ENCODE data around the gene SCYGR1. TPM values are rescaled to one million over a fixed set of nuclear protein-coding genes. Genes with fewer than 3 reads are reported as not detected.
"Not testable (repeated sequence)": the region's sequence is repeated elsewhere in the genome, so short reads cannot be mapped to it uniquely, and the experiment has no call there.

Gene SCYGR1
- total RNA-seq, 4 donors from 2014 or later, result not detected

DNA sequence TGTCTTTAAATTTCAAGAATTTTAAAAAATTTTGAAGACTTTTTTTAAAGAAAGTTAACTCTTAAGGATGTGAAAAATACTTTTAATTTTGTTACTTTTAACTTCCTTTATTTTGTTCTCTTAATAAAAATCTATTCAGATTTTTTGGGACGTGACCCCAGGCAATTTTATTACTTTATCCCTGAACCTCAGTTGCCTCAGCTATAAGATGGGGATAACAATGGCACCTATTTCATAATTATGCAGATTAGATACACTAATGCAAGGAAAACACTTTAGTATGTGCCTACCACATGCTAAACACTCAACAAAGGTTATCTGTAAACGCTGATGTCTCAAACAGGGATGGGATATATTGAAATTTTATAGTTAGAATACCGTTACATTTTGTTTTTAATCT, 1.5 kb upstream of the SCYGR1 start:
- no peaks in the 10 kb centered on the region for H3K36me3 ChIP-seq
- in situ Hi-C loops (cut with MboI; ENCODE audit: low sequenced_read_pairs in 4 of 4) (no loop called here), intact Hi-C loops (cut with DNase I; ENCODE audit: low total_unique reads) (no loop called here)
- ATAC-seq, result no peak
- H3K27me3 ChIP-seq, result peaks cover 0 to 9% (median 4%) of the 10 kb centered on the region in 3 donors
- no peaks in the 10 kb centered on the region for H3K4me1 ChIP-seq
- DNase-seq, result no peak
- H3K4me3 ChIP-seq, result no peak overlapping the region
- H3K9me3 ChIP-seq, result no peaks in the 10 kb centered on the region
- TF ChIP-seq POLR2A (IDR thresholded peaks at IDR 0.05), result no peak
- TF ChIP-seq, protein P1, sequence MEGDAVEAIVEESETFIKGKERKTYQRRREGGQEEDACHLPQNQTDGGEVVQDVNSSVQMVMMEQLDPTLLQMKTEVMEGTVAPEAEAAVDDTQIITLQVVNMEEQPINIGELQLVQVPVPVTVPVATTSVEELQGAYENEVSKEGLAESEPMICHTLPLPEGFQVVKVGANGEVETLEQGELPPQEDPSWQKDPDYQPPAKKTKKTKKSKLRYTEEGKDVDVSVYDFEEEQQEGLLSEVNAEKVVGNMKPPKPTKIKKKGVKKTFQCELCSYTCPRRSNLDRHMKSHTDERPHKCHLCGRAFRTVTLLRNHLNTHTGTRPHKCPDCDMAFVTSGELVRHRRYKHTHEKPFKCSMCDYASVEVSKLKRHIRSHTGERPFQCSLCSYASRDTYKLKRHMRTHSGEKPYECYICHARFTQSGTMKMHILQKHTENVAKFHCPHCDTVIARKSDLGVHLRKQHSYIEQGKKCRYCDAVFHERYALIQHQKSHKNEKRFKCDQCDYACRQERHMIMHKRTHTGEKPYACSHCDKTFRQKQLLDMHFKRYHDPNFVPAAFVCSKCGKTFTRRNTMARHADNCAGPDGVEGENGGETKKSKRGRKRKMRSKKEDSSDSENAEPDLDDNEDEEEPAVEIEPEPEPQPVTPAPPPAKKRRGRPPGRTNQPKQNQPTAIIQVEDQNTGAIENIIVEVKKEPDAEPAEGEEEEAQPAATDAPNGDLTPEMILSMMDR (IDR thresholded peaks at IDR 0.05 in 4 of 5, conservative IDR thresholded peaks at IDR 0.05 in 1 of 5), result no peak
- no peak overlapping the region for H3K27ac ChIP-seq

DNA sequence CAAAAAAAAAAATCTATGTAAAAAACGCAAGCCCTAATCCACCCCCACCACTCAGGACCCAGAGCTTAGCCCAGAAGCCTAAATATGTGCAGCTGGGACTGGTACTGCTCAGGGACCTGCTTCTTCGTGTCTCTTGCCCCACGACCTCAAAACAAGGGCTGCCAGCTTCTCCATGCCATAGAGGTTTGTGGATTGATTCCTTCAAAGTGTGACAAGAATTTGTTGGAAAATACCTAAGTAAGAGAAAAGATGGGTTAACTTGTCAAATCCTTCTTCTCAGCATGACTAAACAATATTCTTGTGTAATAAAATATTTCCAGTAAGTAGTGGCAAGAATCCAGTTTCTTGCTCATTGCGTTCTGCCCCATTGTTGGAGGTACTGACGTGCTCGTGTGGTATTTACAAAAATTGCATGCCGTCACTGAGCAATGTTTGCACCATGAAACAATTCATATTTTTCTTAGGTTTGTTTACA, 825 bp upstream of the SCYGR1 start:
- intact Hi-C loops (cut with DNase I; ENCODE audit: low total_unique reads), result no loop called here
- ATAC-seq, result no peak
- no peak for TF ChIP-seq POLR2A (IDR thresholded peaks at IDR 0.05)
- TF ChIP-seq, protein P1 (IDR thresholded peaks at IDR 0.05 in 4 of 5, conservative IDR thresholded peaks at IDR 0.05 in 1 of 5), result no peak
- no peak overlapping the region for H3K4me3 ChIP-seq
- H3K27ac ChIP-seq, result no peak overlapping the region
- no peaks in the 10 kb centered on the region for H3K9me3 ChIP-seq
- no peaks in the 10 kb centered on the region for H3K4me1 ChIP-seq
- H3K36me3 ChIP-seq, result no peaks in the 10 kb centered on the region
- in situ Hi-C loops (cut with MboI; ENCODE audit: low sequenced_read_pairs in 4 of 4), result no loop called here
- peaks cover 0 to 12% (median 9%) of the 10 kb centered on the region in 3 donors for H3K27me3 ChIP-seq
- no peak for DNase-seq

DNA sequence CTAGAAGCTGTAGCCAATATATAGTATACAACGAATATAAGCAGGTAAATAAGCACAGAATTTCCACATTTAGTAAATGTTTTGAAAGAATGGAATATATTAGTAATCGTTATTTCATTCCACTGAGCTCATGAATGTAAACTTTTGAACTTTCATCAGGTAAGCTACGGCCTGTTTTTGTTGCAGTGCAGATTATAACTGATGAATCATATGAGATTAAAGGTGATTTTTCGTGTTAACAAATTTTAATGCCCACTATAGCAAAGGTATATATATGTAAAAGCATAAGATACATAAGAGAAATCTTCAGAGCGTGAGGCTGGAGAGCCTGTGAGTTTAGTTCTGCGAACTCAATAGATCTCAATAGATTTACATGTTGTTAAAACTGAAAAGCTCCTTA, 1.1 kb downstream of the SCYGR1 start:
- H3K4me3 ChIP-seq, result no peak overlapping the region
- no peaks in the 10 kb centered on the region for H3K36me3 ChIP-seq
- no peaks in the 10 kb centered on the region for H3K9me3 ChIP-seq
- no peak overlapping the region for H3K27ac ChIP-seq
- in situ Hi-C loops (cut with MboI; ENCODE audit: low sequenced_read_pairs in 4 of 4) (no loop called here), intact Hi-C loops (cut with DNase I; ENCODE audit: low total_unique reads) (no loop called here)
- H3K27me3 ChIP-seq, result peaks cover 0 to 12% (median 9%) of the 10 kb centered on the region in 3 donors
- TF ChIP-seq, protein P1 (IDR thresholded peaks at IDR 0.05 in 4 of 5, conservative IDR thresholded peaks at IDR 0.05 in 1 of 5), result no peak
- no peak for TF ChIP-seq POLR2A (IDR thresholded peaks at IDR 0.05)
- DNase-seq (no peak), ATAC-seq (no peak)
- H3K4me1 ChIP-seq, result no peaks in the 10 kb centered on the region

DNA sequence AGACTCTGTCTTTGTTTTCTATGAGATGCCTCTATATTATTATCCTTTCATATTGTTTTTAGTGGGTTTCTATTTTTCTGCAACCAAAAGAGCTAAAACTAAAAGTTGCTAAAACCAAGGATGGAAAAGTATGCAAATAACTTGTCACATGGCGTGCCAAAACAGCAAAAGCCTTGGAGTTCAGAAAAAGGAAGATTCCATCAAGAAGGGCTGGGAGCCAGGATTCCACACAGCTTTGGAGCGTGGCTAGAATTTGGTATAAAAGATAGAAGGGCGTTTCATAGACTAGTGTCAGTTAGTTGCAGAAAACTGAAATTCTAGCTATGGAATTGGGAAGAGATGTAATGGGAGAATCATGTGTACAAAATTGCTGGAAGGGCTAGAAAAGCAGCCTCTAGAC, 4.1 kb downstream of the SCYGR1 start:
- H3K4me3 ChIP-seq, result no peak overlapping the region
- DNase-seq (no peak), ATAC-seq (no peak)
- in situ Hi-C loops (cut with MboI; ENCODE audit: low sequenced_read_pairs in 4 of 4) (no loop called here), intact Hi-C loops (cut with DNase I; ENCODE audit: low total_unique reads) (no loop called here)
- no peaks in the 10 kb centered on the region for H3K9me3 ChIP-seq
- H3K36me3 ChIP-seq, result no peaks in the 10 kb centered on the region
- H3K27ac ChIP-seq, result no peak overlapping the region
- TF ChIP-seq, protein P1 (IDR thresholded peaks at IDR 0.05 in 4 of 5, conservative IDR thresholded peaks at IDR 0.05 in 1 of 5), result no peak
- TF ChIP-seq POLR2A (IDR thresholded peaks at IDR 0.05), result no peak
- H3K27me3 ChIP-seq, result peaks cover 0 to 12% (median 9%) of the 10 kb centered on the region in 3 donors
- H3K4me1 ChIP-seq, result no peaks in the 10 kb centered on the region

DNA sequence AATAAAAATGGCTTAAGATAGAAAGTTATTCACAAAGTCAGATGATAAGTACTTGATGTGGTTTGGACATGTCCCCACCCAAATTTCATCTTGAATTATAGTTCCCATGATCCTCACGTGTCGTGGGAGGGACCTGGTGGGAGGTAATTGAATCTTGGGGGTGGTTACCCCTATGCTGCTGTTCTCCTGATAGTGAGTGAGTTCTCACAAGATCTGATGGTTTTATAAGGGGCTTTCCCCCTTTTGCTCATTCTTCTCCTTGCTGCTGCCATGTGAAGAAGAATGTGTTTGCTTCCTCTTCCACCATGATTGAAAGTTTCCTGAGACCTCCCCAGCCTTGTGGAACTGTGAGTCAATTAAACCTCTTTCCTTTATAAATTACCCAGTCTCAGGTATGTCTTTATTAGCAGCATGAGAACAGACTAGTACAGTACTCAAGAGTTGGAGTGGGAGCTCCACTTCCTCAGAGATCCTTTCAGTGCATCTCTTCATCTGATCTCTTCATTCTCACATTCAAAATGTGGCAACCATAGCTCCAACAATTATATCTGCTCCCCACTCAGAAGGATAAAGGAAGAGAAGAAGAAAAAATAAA, 5.4 kb downstream of the SCYGR1 start:
- H3K27me3 ChIP-seq, result peaks cover 0 to 12% (median 9%) of the 10 kb centered on the region in 3 donors
- intact Hi-C loops (cut with DNase I; ENCODE audit: low total_unique reads); H3K36me3 ChIP-seq; H3K4me3 ChIP-seq; in situ Hi-C loops (cut with MboI; ENCODE audit: low sequenced_read_pairs in 4 of 4); DNase-seq; H3K9me3 ChIP-seq; H3K4me1 ChIP-seq; H3K27ac ChIP-seq; ATAC-seq: not testable (repeated sequence)
